Uterus (tissue), 4 donors: ENCODE results near the gene NBPF20. TPM values are rescaled to one million over a fixed set of nuclear protein-coding genes. Genes with fewer than 3 reads are reported as not detected.
"Not testable (repeated sequence)": the region's sequence is repeated elsewhere in the genome, so short reads cannot be mapped to it uniquely, and the experiment has no call there.

Experiments used
- DNase-seq, 2 donors: peaks; one replicate each; pipeline ENCODE4 v3.0.0-alpha.2; 2019 to 2020
- H3K27ac ChIP-seq, 2 donors: fragments of 200-600 bp; sonication (generic); 1 replicate in 1 of 2; 2 replicates in 1 of 2; pipeline ENCODE4 v1.5.1; 2016 to 2018
- H3K27me3 ChIP-seq, 2 donors: fragments of 200-600 bp; sonication (generic); one replicate each; pipeline ENCODE4 v1.5.1; 2018 to 2019; ENCODE audit warnings: control low read depth in 1 of 2
- H3K36me3 ChIP-seq, 2 donors: fragments of 200-600 bp; sonication (generic); one replicate each; pipeline ENCODE4 v1.5.1; 2019; ENCODE audit warnings: control low read depth in 1 of 2
- H3K4me1 ChIP-seq, 2 donors: fragments of 200-600 bp; sonication (generic); one replicate each; pipeline ENCODE4 v1.5.1; 2018 to 2019; ENCODE audit warnings: control low read depth in 1 of 2
- H3K4me3 ChIP-seq, 2 donors: fragments of 200-600 bp; sonication (generic); 1 replicate in 1 of 2; 2 replicates in 1 of 2; pipeline ENCODE4 v1.5.1; 2018 to 2019; ENCODE audit warnings: mild to moderate bottlenecking in 1 of 2
- H3K9me3 ChIP-seq, 2 donors: fragments of 200-600 bp; sonication (generic); one replicate each; pipeline ENCODE4 v1.5.1; 2019; ENCODE audit warnings: control low read depth in 1 of 2
- POLR2A ChIP-seq, 2 donors: fragments of 450-650 bp; IDR thresholded peaks; one replicate each; pipeline ENCODE4 v1.6.1; 2016; ENCODE audit warnings: antibody characterized with exemption in 2 of 2, mild to moderate bottlenecking in 1 of 2, moderate library complexity in 1 of 2
- intact Hi-C: fragments of 100-400 bp; cut with DNase I; formaldehyde crosslinking; loops from one replicate; pipeline ENCODE4 v1.15.1; 2023; ENCODE audit warnings: low total_unique reads
- total RNA-seq, 4 donors: library from RNA; depleted of rRNA in 3 of 4; stranded (reverse); fragments of >200 nt in 3 of 4; gene quantifications; one replicate each; pipeline versions ENCODE4 v1.1.0 to v1.2.4, GENCODE V29; 2014 to 2023
- TF ChIP-seq, protein P1 (sequence below), 4 experiments: fragments of 200-600 bp in 2 of 4; fragments of 450-650 bp in 2 of 4; sonication (generic) in 2 of 4; IDR thresholded peaks; one replicate each; pipeline ENCODE4 v1.5.1; 2016 to 2019; ENCODE audit warnings: antibody characterized with exemption in 4 of 4, mild to moderate bottlenecking in 2 of 4, moderate library complexity in 1 of 4
- donor health status: DM: yes; HTN: yes; CAD: no.

The NBPF20 gene, protein sequence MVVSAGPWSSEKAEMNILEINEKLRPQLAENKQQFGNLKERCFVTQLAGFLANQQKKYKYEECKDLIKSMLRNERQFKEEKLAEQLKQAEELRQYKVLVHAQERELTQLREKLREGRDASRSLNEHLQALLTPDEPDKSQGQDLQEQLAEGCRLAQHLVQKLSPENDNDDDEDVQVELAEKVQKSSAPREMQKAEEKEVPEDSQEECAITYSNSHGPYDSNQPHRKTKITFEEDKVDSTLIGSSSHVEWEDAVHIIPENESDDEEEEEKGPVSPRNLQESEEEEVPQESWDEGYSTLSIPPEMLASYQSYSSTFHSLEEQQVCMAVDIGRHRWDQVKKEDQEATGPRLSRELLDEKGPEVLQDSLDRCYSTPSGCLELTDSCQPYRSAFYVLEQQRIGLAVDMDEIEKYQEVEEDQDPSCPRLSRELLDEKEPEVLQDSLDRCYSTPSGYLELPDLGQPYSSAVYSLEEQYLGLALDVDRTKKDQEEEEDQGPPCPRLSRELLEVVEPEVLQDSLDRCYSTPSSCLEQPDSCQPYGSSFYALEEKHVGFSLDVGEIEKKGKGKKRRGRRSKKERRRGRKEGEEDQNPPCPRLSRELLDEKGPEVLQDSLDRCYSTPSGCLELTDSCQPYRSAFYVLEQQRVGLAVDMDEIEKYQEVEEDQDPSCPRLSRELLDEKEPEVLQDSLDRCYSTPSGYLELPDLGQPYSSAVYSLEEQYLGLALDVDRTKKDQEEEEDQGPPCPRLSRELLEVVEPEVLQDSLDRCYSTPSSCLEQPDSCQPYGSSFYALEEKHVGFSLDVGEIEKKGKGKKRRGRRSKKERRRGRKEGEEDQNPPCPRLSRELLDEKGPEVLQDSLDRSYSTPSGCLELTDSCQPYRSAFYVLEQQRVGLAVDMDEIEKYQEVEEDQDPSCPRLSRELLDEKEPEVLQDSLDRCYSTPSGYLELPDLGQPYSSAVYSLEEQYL (N-terminal part only)
- 1 to 10 TPM in 3 of 4 donors, under 1 TPM in 1; under 0.01 to 5.9 (median 3.3) TPM for total RNA-seq

DNA sequence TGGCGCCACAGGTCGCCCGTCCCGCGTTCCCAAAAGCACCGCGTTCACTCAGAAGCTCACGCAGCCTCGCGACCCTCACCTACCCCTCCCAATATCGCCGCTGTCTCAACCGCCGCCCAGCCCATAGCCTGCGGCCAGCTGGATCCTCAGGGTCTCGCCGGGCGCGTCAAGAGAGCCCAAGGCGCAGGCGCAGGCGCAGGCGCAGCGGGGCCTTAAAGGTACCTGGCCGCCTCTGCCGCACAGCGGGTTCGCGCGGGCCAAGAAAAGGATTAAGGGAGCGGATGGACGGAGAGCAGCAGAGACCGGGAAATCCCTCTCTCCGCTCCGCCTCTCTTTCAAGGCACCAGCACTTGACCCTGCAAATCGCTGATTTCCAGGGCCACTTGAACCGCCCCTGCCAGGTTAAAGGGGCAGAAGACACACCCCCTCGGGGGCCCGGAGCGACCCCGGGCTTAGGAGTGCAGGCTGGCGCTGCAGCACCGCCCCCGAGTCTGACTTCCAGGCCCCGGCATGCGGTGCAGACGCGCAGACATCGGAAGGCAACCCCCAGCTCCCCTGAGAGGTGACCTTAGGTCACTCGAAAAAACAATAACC is at the start of gene NBPF20:
TSS of gene NBPF20 (minus strand) at position 168 of the 594 bp plus-strand sequence. CDS start 20,331 bp downstream, outside the sequence.
- peak; percentile 31 to 40 for TF ChIP-seq POLR2A (IDR thresholded peaks at IDR 0.05)
- TF ChIP-seq, protein P1, sequence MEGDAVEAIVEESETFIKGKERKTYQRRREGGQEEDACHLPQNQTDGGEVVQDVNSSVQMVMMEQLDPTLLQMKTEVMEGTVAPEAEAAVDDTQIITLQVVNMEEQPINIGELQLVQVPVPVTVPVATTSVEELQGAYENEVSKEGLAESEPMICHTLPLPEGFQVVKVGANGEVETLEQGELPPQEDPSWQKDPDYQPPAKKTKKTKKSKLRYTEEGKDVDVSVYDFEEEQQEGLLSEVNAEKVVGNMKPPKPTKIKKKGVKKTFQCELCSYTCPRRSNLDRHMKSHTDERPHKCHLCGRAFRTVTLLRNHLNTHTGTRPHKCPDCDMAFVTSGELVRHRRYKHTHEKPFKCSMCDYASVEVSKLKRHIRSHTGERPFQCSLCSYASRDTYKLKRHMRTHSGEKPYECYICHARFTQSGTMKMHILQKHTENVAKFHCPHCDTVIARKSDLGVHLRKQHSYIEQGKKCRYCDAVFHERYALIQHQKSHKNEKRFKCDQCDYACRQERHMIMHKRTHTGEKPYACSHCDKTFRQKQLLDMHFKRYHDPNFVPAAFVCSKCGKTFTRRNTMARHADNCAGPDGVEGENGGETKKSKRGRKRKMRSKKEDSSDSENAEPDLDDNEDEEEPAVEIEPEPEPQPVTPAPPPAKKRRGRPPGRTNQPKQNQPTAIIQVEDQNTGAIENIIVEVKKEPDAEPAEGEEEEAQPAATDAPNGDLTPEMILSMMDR (IDR thresholded peaks at IDR 0.05): peak in 1 of 4 experiments; percentile 13
- Histone ChIP-seq H3K9me3 (peaks cover 0 to 5% of the 10 kb centered on the region in 2 donors), H3K36me3 (no peaks in the 10 kb centered on the region), H3K27ac (peak within 1 kb of the TSS; percentile 62 to 65), H3K4me1 (peaks cover 0 to 4% of the 10 kb centered on the region in 2 donors), H3K4me3 (peak within 1 kb of the TSS; percentile 45 to 70), H3K27me3 (peaks cover 0 to 13% of the 10 kb centered on the region in 2 donors)
- DNase-seq: peak; percentile 67 to 75
- intact Hi-C loops: no loop called here

DNA sequence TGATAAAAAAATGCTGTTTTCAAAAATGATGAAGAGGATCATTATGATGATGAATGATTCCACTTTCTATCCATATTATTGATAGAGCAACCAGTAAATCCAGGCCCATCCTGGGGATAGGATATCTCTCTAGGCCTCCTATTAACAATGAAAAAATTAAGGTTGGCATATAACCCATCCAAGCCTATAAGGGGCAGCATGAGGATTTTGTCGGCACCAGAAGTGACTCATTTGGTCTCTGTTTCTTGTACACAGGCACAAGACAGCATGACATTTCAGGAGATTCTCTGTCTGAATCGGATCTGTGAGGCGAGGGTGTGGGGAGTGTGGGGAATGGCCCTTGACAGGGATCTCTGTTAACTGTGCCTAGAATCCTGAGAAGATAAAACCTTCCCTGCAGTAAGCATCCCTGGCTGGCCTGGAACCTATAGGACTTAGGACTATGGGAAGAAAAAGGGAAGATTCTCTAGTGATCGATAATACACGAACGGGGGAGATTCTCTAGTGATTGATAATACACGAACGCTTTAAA is 49.5 kb upstream of the NBPF20 start:
- intact Hi-C loops, H3K4me1 ChIP-seq, H3K36me3 ChIP-seq, H3K9me3 ChIP-seq, H3K4me3 ChIP-seq, H3K27ac ChIP-seq, H3K27me3 ChIP-seq, DNase-seq: not testable (repeated sequence)

DNA sequence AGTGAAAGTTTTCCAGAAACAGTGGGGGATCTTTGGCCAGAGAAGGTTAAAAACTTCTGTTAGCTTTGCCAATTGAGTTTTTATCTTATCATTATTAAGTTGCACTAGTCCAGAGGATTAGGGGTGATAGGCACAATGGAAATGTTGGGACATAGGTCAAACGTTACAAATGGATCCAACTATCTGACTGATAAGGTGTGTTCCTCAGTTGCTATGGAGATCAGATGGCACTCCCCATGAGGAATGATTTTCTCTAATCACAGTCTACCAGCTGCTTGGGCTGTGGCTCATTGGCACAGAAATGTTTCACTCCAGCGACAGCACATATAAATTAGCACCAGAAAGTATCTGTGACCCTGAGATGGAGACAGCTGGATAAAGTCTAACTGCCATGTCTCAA is 47.3 kb upstream of the NBPF20 start:
- intact Hi-C loops, H3K4me3 ChIP-seq, DNase-seq, H3K9me3 ChIP-seq, H3K27ac ChIP-seq, H3K4me1 ChIP-seq, H3K36me3 ChIP-seq, H3K27me3 ChIP-seq: not testable (repeated sequence)

DNA sequence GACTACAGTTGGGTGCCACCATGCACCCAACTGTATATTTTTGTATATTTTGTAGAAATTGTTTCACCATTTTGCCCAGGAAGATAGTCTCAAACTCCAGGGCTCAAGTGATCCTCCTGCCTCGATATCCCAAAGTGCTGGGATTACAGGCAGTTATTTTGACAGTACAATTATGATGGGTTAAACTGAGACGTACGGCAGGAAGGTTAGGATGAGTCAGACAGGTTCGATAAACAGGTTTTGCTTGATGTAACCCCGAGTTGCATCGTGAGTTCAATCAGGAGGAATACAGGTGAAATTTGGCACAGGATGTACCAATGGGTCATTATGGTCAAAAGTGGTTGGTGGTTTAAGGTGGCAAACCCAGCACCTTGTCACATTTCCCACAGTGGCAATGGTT is 46.0 kb upstream of the NBPF20 start:
- H3K9me3 ChIP-seq, H3K27ac ChIP-seq, intact Hi-C loops, H3K4me1 ChIP-seq, H3K36me3 ChIP-seq, DNase-seq, H3K27me3 ChIP-seq, H3K4me3 ChIP-seq: not testable (repeated sequence)

DNA sequence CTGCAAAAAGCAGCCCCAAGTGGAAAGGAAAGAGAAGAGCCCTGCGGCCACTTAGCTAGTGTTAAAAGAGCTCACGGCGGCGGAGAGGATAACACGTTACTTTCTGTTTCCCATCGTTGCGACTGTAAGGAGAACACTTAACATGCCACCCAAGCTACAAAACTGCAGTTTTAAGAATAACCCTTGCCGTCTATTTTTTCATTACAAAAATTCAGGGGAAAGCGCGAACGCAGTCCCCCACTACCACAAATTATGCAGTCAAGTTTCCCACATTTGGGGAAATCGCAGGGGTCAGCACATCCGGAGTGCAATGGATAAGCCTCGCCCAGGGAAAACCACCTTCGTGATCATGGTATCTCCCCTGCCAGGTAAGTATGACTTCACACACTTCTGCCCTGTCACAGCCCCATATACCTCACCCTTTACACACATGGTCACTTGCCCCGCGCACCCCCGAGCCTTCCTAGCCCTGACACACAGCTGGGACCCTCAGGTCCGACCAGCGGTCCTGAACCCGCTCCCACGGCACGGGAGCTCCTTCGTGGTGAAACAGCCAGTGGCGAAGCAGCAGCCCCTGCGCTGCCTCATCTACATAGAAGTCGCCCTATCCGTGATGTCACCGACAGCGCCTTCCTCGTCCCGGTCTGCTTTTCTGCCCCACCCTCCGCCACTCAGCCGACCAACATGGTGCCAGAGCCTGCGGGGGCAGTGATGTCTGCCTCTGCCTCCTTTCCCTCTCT is 40.2 kb upstream of the NBPF20 start:
- H3K27me3 ChIP-seq, H3K4me1 ChIP-seq, intact Hi-C loops, H3K9me3 ChIP-seq, H3K36me3 ChIP-seq: not testable (repeated sequence)
- peak overlapping the region in 1 of 2 donors; percentile 47 for H3K27ac ChIP-seq
- peak overlapping the region; percentile 23 to 31 for H3K4me3 ChIP-seq
- TF ChIP-seq POLR2A (IDR thresholded peaks at IDR 0.05): peak in 1 of 2 donors; percentile 14
- DNase-seq: peak; percentile 21 to 37

DNA sequence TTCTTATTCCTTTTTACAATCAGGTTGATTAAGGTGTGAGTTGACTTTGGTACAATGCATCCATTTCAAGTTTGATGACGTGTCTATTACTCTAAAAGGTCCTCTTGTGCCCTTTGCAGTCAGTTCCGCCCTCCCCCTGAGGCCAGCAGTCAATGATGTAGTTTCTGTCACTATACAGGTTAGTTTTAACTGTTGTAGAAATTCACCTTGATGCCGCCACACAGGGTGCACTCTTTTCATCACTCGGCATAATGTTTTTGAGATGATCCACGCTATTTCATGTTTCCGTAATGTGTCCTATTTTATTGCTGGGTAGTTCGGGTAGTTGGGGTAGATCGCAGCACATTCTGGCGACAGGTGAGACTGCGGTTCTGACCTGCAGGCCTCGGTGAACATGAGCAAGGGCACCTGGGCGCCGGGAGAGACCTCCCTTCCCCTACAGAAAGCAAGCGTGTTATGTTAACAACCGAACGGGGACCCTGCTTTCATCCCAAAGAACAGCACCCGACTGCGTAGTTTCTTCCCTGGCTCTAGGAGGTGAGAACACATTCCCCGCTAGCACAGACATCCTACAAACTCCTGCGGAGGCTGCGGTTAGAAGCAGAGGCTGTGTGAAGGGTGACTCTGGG is 39.4 kb upstream of the NBPF20 start:
- H3K27me3 ChIP-seq, intact Hi-C loops, H3K36me3 ChIP-seq, H3K27ac ChIP-seq, H3K4me1 ChIP-seq, H3K9me3 ChIP-seq, DNase-seq: not testable (repeated sequence)
- H3K4me3 ChIP-seq: peak overlapping the region in 1 of 2 donors; percentile 31

DNA sequence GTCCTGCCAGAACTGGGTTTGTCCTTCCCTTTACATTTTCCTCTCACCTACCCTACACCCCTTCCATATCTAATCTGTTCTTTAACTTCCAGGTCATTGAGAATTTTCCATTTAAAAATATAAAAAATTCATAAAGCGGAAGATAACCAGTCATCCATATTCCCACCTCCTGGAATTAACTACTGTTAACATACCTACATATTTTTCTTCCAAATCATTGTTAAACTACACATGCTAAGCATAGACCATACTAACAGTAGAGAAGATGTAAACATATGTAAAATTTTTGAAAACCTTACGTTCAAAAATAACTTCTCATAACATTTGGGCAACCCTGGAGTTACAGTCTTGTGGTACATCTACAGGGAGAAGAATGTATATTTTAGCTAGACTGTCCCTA is 38.6 kb upstream of the NBPF20 start:
- H3K4me1 ChIP-seq, H3K36me3 ChIP-seq, H3K27ac ChIP-seq, H3K27me3 ChIP-seq, DNase-seq, intact Hi-C loops, H3K9me3 ChIP-seq, H3K4me3 ChIP-seq: not testable (repeated sequence)

DNA sequence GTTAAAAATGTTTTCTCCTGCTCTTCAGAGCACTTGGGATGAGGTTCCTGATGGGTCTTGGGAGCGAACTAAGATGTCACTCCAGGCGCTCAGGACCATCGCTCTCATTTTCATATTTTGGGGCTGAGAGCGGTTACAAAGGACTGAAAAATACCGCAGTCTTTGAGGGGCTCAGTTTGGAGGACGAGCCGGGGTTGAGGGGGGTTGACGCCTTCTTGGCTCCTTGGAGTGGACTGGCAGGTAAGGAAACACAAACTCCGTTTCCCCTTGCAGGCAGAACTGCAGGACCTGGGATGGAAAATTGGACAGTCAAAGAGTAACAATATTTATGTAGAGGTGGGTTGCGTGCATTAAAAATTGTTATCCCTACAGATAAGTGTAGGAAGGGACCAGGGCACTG is 35.3 kb upstream of the NBPF20 start:
- H3K4me3 ChIP-seq, DNase-seq, H3K9me3 ChIP-seq, H3K36me3 ChIP-seq, H3K4me1 ChIP-seq, intact Hi-C loops, H3K27me3 ChIP-seq, H3K27ac ChIP-seq: not testable (repeated sequence)

DNA sequence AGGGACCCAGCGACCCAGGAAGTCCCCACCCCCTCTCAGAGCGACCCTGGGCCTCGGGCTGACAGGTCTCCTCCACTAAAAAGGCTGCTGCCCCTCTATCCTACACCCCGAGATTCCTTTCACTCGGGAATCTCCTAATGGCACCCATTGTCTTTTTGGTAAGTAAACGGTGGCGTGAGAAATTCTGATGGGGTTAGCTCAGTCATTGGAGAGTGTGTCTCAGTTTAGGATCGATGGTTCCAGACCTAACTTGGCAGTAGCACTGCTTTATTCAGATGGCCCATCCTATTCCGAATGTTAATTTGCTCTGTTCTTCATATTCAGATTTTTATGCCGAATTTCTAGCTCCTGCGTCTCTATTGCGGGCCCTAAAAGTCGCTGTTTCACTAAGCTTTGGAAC is 34.6 kb upstream of the NBPF20 start:
- H3K27me3 ChIP-seq, intact Hi-C loops, DNase-seq, H3K27ac ChIP-seq, H3K4me1 ChIP-seq, H3K36me3 ChIP-seq, H3K9me3 ChIP-seq: not testable (repeated sequence)
- peak overlapping the region in 1 of 2 donors; percentile 11 for H3K4me3 ChIP-seq

DNA sequence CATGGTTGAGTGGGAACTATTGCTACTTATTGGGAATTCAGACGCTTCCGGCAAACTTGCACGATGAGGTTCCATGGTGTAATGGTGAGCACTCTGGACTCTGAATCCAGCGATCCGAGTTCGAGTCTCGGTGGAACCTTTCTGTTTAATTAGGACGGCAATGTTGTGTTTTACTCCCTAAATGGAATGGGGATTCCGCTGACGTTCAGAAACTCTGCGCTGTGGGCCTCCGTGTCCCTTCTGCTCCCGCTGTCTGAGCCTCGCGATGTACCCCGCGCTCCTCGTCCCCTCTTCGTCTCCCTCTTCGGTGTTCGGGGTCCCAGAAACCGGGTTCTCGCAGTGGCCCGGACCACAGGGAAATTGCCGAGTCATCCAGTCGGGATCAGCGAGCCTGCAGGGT is 34.2 kb upstream of the NBPF20 start:
- intact Hi-C loops, H3K27me3 ChIP-seq, H3K27ac ChIP-seq, DNase-seq, H3K36me3 ChIP-seq, H3K4me3 ChIP-seq, H3K4me1 ChIP-seq, H3K9me3 ChIP-seq: not testable (repeated sequence)
